ENCODE data around the gene ASB6. TPM values are rescaled to one million over a fixed set of nuclear protein-coding genes. Genes with fewer than 3 reads are reported as not detected.

The ASB6 gene
- total and polyA plus RNA-seq, 2 donors (not counting 1 experiment from before 2014, with no cell fraction given), result 27.7 to 27.9 TPM

DNA sequence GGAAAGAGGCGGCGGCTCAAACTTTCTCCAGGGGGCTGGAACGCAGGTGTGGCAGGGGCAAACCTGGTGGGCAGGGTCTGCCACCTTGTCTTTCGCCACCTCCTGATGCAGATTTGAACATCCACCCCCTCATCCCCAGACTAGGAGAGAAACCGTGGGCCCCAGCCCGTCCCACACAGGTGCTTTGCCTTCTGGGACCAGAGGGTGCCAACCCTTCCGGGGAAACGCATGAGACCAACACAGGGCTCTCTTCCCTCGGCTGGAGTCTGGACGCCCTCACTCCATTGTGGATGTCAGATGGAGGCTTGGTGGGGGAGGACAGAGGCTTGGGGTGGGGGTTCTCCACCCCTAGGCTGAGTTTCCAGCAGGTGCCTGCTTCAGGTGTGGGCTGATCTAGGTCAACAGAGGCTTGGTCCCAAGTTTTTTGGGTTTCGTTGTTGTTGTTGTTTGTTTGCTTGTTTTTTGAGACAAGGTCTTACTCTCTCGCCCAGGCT lies 30.6 kb downstream of the ASB6 start:
- ATAC-seq (ENCODE audit: low read depth) (no peak), DNase-seq (no peak)
- Mint-ChIP-seq H3K9me3 (ENCODE audit: insufficient read depth) (no peaks in the 10 kb centered on the region), H3K4me3 (peak overlapping the region; percentile 79), H3K27ac (peak overlapping the region; percentile 61), H3K27me3 (no peaks in the 10 kb centered on the region), H3K4me1 (peaks cover 22% of the 10 kb centered on the region)
- Histone ChIP-seq H3K79me2 (ENCODE audit: control insufficient read depth, insufficient read depth, low read length) (no peaks in the 10 kb centered on the region), H3K4me3 (ENCODE audit: control extremely low read depth in 1 of 5, extremely low read depth in 1 of 5, insufficient read depth in 1 of 5, low read depth in 2 of 5, low read length in 4 of 5) (peak overlapping the region in 1 of 5 experiments; percentile 59), H3K27ac (ENCODE audit: low read length in 2 of 2) (no peak overlapping the region), H3K4me1 (ENCODE audit: control insufficient read depth in 2 of 2, insufficient read depth in 2 of 2, low read length in 2 of 2) (peaks cover 19 to 21% of the 10 kb centered on the region in 2 donors), H2AFZ (ENCODE audit: insufficient read depth, low read depth, low read length, poor library complexity, severe bottlenecking) (peak overlapping the region; percentile 82), H3K9ac (ENCODE audit: low read length) (no peak overlapping the region), H4K20me1 (ENCODE audit: control insufficient read depth, insufficient read depth, low read length, poor library complexity, severe bottlenecking) (no peaks in the 10 kb centered on the region), H3K9me3 (ENCODE audit: control extremely low read depth in 1 of 3, control insufficient read depth in 2 of 3, insufficient read depth in 1 of 3, low read length in 2 of 3) (peaks cover 0 to 4% (median 0%) of the 10 kb centered on the region in 3 donors), H3K4me2 (replicated peaks; ENCODE audit: low read depth, low read length, poor library complexity, severe bottlenecking) (peak overlapping the region; percentile 98), H3K36me3 (replicated peaks in 1 of 2; ENCODE audit: control extremely low read depth in 1 of 2, control insufficient read depth in 1 of 2, extremely low read depth in 1 of 2, insufficient read depth in 2 of 2, low read length in 1 of 2) (no peaks in the 10 kb centered on the region), H3K27me3 (replicated peaks in 1 of 4; ENCODE audit: control extremely low read depth in 1 of 4, control insufficient read depth in 3 of 4, insufficient read depth in 4 of 4, low read length in 3 of 4) (peaks cover 0 to 13% (median 0%) of the 10 kb centered on the region in 4 experiments)
- POLR2A ChIA-PET, result interaction anchor here (0.7 to 1.0 kb wide), 3 partner anchors 14 to 472 kb away, joined by 3 to 10 read pairs (median 3); no protein-coding TSS in a partner anchor
- CTCF ChIA-PET, result interaction anchor here (0.8 to 6.5 kb wide), 17 partner anchors 9 to 496 kb away, joined by 3 to 77 read pairs (median 5); partner anchors contain the start of gene NTMT1
- WGBS (ENCODE audit: insufficient coverage), result 39% methylated on average over 12 of the region's 12 CpGs
- intact Hi-C loops (cut with micrococcal nuclease), result loop anchor here (1.0 to 5.0 kb wide), 3 partner anchors 13 to 229 kb away; no protein-coding TSS in a partner anchor
- TF ChIP-seq, protein P1, sequence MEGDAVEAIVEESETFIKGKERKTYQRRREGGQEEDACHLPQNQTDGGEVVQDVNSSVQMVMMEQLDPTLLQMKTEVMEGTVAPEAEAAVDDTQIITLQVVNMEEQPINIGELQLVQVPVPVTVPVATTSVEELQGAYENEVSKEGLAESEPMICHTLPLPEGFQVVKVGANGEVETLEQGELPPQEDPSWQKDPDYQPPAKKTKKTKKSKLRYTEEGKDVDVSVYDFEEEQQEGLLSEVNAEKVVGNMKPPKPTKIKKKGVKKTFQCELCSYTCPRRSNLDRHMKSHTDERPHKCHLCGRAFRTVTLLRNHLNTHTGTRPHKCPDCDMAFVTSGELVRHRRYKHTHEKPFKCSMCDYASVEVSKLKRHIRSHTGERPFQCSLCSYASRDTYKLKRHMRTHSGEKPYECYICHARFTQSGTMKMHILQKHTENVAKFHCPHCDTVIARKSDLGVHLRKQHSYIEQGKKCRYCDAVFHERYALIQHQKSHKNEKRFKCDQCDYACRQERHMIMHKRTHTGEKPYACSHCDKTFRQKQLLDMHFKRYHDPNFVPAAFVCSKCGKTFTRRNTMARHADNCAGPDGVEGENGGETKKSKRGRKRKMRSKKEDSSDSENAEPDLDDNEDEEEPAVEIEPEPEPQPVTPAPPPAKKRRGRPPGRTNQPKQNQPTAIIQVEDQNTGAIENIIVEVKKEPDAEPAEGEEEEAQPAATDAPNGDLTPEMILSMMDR (IDR thresholded peaks at IDR 0.05), result no peak
- TF ChIP-seq EZH2 (IDR thresholded peaks at IDR 0.05; ENCODE audit: borderline replicate concordance, insufficient read depth, low read depth, low read length, poor library complexity, severe bottlenecking), result no peak
